Medulla oblongata (tissue), 1 donor: ENCODE measurements around the gene PRSS2.
"Not testable (repeated sequence)": the region's sequence is repeated elsewhere in the genome, so short reads cannot be mapped to it uniquely, and the experiment has no call there.

ENCODE experiments used
- DNase-seq: peaks from one replicate; pipeline ENCODE4 v3.0.0-alpha.2; 2015; ENCODE audit errors: extremely low spot score

PRSS2 gene

DNA sequence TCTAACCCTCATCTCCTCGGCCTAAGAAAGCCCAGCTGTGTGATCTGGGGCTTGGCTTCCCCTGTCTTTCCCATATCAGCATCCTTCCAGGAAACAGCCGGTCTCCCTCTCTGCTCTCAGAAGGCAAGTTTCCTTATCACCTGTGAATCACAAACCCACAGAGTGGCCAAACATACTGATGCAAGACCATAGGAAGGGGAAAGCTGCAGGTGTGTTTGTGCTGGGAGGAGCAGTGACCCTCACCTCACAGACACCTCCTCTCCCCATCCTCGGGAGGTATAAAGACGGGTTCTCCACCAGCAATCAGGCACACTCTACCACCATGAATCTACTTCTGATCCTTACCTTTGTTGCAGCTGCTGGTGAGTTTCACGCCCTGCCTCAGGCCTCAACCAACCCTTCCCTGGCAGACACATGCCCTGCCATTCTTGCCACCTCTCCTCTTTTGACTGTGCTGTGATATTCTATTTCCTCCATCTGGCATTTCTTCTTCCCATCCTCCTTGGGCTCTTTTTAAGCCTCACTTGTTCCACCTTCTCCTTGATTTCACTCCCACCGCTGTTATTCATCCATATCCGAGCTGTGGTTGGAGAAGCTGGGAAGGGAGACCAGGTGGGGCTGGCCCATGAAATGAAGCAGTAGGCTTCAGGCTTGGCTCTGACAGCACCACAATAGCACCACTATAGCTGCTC, at the start of gene PRSS2:
Gene PRSS2 (plus strand): TSS at position 310 of the 692 bp plus-strand sequence. CDS start 13 bp downstream, at position 323.
- no peak for DNase-seq

DNA sequence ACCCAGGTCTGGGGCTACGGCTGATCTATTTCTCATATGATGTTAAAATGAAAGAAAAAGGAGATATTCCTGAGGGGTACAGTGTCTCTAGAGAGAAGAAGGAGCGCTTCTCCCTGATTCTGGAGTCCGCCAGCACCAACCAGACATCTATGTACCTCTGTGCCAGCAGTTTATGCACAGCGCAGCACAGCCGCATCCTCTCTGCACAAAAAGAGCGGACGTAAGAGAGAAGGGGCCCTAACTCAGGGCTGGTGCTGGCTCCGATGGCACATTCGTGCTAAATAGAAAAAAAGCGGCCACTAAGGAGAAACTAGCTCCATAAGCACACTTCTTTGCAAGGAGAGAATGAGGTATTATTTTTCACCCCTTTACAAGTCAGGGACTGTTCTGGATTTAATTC, 49.8 kb upstream of the PRSS2 start:
- DNase-seq = no peak

GRCh38 chr7:142722248-142722794, 48.4 kb upstream of the PRSS2 start:
- no peak for DNase-seq

DNA sequence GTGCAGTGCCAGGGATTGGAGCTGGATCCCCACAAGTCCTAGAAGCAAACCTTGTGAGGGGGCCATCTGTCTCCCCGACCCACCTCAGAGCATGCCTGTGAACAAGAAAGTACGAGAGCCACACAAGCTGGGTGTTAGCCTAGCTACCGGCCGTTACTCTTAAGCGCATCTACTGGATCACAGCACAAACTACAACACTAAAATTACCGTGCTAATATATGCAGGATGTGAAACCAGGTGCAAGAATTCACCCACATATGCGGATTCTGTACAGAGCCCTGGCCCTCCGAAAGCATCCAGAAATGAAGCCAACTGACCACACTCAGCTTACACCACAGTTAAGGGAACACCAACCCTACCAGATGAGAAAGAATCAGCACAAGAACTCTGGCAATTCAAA, 37.5 kb upstream of the PRSS2 start:
- DNase-seq = no peak

GRCh38 chr7:142739923-142740492, 30.8 kb upstream of the PRSS2 start:
- no peak for DNase-seq

GRCh38 chr7:142740786-142741185, 30.0 kb upstream of the PRSS2 start:
- no peak for DNase-seq

DNA sequence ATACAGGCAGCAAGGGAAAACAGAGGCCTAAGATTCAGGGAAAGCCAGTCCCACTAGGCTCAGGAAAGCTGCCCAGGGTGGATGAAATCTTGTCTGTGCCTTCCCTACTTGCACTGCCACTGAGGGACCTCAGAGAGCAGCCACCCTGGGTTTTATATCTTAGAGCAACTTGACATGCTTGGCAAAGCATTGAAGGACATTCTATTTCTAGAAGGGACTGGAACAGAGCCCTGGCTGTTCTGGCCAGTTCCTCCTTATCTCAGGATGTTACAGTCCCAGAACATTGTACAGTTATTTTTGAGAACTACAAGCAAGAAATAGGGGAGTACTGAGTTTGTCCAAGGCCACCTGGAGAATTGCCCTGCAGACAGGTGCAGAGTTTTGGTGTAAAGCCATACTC, 28.8 kb upstream of the PRSS2 start:
- not testable (repeated sequence) for DNase-seq

DNA sequence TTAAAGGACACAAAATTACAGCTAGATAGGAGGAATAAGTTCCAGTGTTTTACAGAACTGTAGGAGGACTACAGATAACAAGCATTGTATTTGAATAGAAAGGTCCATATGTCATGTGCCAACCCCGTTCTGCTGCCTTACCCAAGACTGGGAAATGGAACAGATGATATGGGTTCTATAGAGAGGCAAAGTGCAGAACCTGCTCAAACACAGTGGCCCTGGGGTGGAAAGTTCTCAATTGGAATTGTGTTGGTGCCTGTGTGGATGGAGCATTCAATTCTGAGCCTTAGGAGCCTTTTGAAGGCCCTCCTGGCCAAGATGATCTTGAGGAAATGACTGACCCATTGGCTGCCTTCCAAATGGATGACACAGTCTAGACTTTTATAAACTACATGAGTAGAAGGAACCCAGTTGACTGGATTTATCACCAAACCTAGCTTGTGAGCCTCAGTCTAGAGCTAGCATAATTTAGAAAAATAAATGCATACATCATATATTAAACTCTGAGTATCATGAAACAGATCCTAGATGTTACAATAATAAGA, 25.6 kb upstream of the PRSS2 start:
- DNase-seq = peak; percentile 7

- no peak for DNase-seq
These were observed 25.0 kb upstream of the PRSS2 start for GRCh38 chr7:142745745-142746144.

DNA sequence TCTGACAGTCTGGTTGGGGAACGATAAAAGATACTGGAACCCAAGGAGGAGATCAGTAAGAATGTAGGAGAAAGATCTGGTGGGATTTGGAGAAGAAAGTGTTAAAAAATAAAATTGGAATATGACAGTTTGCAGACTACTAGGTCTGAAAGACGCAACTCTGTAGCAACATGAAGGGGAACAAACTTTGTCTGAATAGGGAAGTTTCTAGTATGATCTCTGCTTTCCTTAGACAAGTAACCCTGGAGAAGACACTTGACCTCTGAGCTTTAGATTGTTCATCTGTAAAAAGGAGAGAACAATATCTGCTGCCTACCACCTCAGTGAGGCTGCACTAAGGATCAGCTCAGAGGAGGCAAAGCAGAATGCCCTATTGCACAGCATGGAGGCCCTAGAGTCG, 24.5 kb upstream of the PRSS2 start:
- DNase-seq = no peak

- not testable (repeated sequence) for DNase-seq
These were observed 22.4 kb upstream of the PRSS2 start for GRCh38 chr7:142748410-142748809.

- no peak for DNase-seq
These were observed 21.4 kb upstream of the PRSS2 start, which contains the start of gene PRSS1 for GRCh38 chr7:142749218-142749993. Gene PRSS1, plus strand, starts transcription at chr7:142749472. Its CDS starts 13 bp downstream, at chr7:142749485.

DNA sequence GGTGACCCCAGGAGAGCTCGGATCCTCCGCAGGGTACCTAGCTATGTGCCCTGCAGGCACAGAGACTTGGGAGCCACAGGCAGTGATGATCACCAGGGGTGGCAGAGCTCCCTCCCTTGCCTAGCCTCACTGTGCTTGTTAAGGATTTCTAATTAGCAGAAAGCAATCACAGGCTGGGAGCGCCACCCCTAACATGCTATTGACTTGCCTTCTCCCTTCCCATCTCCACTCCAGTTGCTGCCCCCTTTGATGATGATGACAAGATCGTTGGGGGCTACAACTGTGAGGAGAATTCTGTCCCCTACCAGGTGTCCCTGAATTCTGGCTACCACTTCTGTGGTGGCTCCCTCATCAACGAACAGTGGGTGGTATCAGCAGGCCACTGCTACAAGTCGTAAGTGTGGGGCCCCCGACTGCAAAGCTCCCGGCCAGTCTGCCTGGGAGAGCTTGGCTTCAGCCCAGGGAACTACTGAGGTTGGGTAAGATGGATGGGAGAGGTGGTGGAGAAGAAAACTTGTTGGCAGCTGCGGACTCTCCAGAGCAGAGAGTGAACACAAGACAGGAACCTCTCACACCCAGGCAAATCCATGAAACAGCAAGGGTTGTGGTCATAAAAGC, 20.3 kb upstream of the PRSS2 start:
- DNase-seq = no peak

DNA sequence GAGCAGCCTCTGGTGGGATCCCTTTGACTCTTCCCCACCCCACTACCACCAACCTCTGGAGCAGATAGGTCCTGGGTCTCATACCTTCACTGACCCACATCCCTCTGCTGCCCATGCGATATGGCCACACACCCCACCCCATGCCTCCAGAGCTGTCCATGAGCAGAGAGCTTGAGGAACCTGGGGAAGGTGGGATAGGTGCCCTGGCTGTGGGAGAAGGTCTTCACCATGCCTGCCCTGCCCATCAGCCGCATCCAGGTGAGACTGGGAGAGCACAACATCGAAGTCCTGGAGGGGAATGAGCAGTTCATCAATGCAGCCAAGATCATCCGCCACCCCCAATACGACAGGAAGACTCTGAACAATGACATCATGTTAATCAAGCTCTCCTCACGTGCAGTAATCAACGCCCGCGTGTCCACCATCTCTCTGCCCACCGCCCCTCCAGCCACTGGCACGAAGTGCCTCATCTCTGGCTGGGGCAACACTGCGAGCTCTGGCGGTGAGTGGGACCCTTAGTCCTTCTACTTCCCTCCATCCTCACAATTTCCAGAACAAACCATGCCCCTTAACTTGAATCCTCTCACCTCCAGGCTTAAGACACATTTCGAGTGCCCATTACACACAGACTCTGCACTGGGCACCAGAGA, 19.1 kb upstream of the PRSS2 start:
- DNase-seq = not testable (repeated sequence)

- DNase-seq = no peak
These were observed 18.2 kb upstream of the PRSS2 start for GRCh38 chr7:142752376-142753225.

DNA sequence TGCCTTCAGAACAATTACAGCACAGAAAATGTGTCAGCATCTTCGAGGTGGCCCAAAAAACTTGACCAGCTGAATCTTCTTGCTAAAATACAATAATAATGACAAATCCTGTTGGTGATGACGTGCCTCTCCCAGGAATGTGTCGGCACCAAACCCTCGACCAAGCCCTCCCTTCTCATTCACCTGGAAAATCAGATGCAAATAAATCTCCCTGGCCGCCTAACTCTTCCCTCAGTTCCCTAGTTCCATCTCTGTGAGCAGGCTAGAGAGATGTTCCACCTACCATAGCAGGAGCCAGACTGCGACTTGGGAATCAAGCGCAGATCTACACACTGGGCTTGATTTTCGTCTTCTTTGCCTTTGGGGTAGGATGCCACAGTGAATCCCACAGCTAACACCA, 17.4 kb upstream of the PRSS2 start:
- no peak for DNase-seq

DNA sequence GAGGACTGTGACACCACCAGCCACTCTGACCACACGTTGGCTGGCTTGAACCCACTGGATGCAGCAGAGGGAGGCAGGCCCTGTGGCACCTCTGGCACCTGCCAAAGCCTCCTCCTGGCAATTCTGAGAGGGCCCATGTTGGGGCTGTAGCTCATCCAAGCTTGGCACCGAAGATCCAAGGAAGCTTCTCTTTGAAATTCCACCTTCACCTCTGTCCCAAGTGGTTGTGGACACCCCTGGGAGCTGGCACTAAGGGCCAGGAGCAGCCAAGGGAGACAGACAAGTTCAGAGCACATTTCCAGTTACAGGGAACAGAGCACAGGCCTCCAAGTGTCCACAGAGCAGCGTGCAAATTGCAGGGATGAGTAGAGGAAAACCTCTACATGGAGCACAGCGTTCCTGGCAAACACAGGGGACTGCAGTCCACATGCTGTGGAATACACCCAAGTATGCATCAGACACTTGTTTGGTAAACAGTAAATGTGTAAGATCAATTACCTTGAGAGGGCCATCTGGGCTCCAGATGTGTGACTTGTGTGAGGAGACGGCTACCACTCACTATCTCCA, 16.8 kb upstream of the PRSS2 start:
- not testable (repeated sequence) for DNase-seq

GRCh38 chr7:142754681-142755575, 15.8 kb upstream of the PRSS2 start:
- DNase-seq = no peak

GRCh38 chr7:142758312-142758711, 12.5 kb upstream of the PRSS2 start:
- not testable (repeated sequence) for DNase-seq
